Measurements from ENCODE around the gene PEX11B. TPM values are rescaled to one million over a fixed set of nuclear protein-coding genes. Genes with fewer than 3 reads are reported as not detected.

Gene PEX11B
- total RNA-seq, 4 donors from 2014 or later: 10.2 to 25.2 (median 15.7) TPM

DNA sequence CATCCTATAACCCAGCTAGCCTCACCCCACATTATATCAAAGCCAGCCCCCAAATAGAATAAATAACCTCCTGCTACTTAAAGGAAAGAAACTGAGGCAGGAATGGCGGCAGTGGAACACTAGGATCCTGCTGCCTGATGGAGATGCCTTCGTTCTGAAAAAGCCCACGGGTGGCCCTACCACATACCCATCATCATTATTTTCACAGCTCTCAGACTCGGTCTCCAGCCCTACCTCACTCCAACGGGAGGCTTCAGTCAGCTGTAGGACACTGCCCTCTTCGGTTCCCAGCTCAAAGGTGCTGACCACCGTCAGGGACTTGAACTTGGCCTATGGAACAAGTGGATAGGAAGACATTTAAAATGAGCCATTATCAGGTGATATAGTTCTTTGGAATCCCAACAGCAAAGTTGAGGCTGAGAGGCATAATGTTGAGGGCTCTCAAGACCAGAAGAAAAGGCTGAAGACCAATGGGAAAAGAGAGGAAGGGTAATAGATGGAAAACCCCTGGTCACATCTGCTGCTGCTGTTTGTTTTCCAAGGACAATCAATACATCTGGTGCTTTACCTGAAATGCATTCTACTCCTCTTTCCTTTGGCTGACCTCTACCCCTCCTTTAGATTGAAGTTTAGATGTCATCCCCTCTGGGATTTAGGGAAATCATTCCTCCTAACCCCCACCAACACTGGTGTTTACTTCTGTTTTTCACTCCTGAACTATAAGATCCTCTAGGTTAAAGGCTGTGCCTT, 25.0 kb downstream of the PEX11B start:
- no peak for ATAC-seq (ENCODE audit: low FRiP score)
- TF ChIP-seq CTCF (IDR thresholded peaks at IDR 0.05): no peak

DNA sequence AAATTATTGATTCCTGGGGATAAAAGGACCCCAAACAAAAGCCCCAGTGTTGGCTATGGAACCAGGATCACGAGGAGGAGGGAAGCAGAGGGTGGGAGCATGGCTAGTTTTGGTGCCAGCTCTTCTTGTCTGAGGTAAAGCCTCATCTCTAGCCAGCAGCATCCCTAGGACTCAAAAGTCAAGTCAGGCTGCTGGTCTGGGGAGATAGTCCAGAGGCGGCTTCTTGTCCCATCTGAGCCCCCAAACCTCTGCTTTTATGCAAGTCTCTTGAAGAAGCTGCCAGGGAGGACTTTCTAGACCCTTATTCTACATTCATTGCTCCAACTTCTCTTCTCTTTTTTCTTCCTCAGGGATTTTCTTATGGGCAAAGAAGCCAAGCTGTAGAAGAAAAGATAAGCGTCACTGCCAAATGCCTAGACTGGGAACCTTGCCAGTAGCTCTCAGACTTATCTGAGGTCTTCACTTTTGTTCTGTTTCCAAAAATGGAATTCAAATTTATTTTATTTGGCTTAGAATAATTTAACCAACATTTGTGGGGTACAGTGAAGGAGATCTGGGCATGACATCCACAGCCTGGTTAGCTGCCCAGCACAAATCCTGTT, 25.9 kb downstream of the PEX11B start:
- DNase-seq (ENCODE audit: low spot score) (no peak), ATAC-seq (ENCODE audit: low FRiP score) (no peak)
- no peak for TF ChIP-seq CTCF (IDR thresholded peaks at IDR 0.05)

More for the DNA sequence above, 25.0 kb downstream of the PEX11B start:
- DNase-seq (ENCODE audit: low spot score): no peak

- peak in 2 of 3 donors; percentile 74 to 77 for TF ChIP-seq CTCF (IDR thresholded peaks at IDR 0.05)
- DNase-seq (ENCODE audit: low spot score) (peak; percentile 92), ATAC-seq (ENCODE audit: low FRiP score) (peak; percentile 98)
These were observed 26.7 kb downstream of the PEX11B start for GRCh38 chr1:145891587-145892485.

- TF ChIP-seq CTCF (IDR thresholded peaks at IDR 0.05): no peak
- ATAC-seq (ENCODE audit: low FRiP score) (no peak), DNase-seq (ENCODE audit: low spot score) (no peak)
These were observed 27.4 kb downstream of the PEX11B start for GRCh38 chr1:145891143-145891542.

DNA sequence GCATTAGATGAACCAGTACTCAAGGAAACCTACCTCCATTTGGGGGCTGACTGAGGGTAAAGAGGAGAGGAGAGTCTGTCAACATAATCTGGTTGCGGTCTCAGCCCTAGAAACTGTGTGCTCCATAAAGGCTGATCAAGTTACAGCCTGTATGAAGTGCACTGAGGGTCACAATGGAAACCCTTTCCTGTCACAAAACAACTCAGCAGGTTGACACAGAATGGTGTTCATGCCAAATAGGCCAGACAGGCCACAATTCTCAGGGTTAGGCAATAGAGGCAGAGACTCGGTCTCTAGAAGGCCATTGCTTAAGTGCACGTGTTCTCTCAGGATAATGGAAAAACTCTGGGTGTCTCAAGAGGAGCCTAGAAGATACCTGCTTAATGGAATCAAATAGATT, 28.8 kb downstream of the PEX11B start:
- TF ChIP-seq CTCF (IDR thresholded peaks at IDR 0.05): no peak
- ATAC-seq (ENCODE audit: low FRiP score) (no peak), DNase-seq (ENCODE audit: low spot score) (no peak)

GRCh38 chr1:145887631-145888030, 30.9 kb downstream of the PEX11B start:
- no peak for TF ChIP-seq CTCF (IDR thresholded peaks at IDR 0.05)
- no peak for ATAC-seq (ENCODE audit: low FRiP score)
- no peak for DNase-seq (ENCODE audit: low spot score)
